GM12878 (cell line): ENCODE results near the gene EID1.

ENCODE experiments used
- CREM ChIP-seq: IDR thresholded peaks from 2 replicates; pipeline ENCODE4 v1.6.1; 2014; ENCODE audit warnings: antibody characterized with exemption, low read depth
- CTCF ChIP-seq, 3 experiments: IDR thresholded peaks in 2 of 3; conservative IDR thresholded peaks in 1 of 3; 2 replicates each; pipeline ENCODE4 v1.5.1; 2011; ENCODE audit warnings: low read depth in 3 of 3, low read length in 3 of 3, mild to moderate bottlenecking in 3 of 3, control low read depth in 2 of 3, moderate library complexity in 2 of 3, inconsistent platforms in 1 of 3, mixed read lengths in 1 of 3; ENCODE audit not compliant: control insufficient read depth in 2 of 3, insufficient read depth in 1 of 3; ENCODE audit errors: extremely low read depth in 1 of 3
- CUX1 ChIP-seq: IDR thresholded peaks from 2 replicates; pipeline ENCODE4 v1.6.1; 2012; ENCODE audit warnings: improper control_type of control experiment, low read depth, low read length; ENCODE audit not compliant: insufficient replicate concordance
- HDAC2 ChIP-seq: fragments of 200-600 bp; sonication (generic); IDR thresholded peaks from 2 replicates; pipeline ENCODE4 v1.6.1; 2017
- HDAC6 ChIP-seq: fragments of 200-600 bp; sonication (generic); IDR thresholded peaks from one replicate; pipeline ENCODE4 v1.8.0; 2017; ENCODE audit warnings: antibody characterized with exemption; ENCODE audit not compliant: unreplicated experiment
- NFYB ChIP-seq: IDR thresholded peaks from 2 replicates; pipeline ENCODE4 v1.6.1; 2011; ENCODE audit warnings: low read depth, mild to moderate bottlenecking, low read length, improper control_type of control experiment, moderate library complexity; ENCODE audit not compliant: insufficient read depth
- PBX3 ChIP-seq: IDR thresholded peaks from 2 replicates; pipeline ENCODE4 v1.6.1; 2011; ENCODE audit warnings: mild to moderate bottlenecking, low read depth, low read length, moderate library complexity; ENCODE audit not compliant: insufficient replicate concordance
- SRF ChIP-seq, 2 experiments: IDR thresholded peaks; 2 replicates each; pipeline ENCODE4 v1.6.1; 2011; ENCODE audit warnings: low read depth in 2 of 2, low read length in 2 of 2, mild to moderate bottlenecking in 1 of 2, moderate library complexity in 1 of 2
- STAT1 ChIP-seq: fragments of 450-650 bp; conservative IDR thresholded peaks from 2 replicates; pipeline ENCODE4 v1.6.1; 2014; ENCODE audit warnings: antibody characterized with exemption, mild to moderate bottlenecking
- ZBTB40 ChIP-seq: fragments of 450-650 bp; IDR thresholded peaks from 2 replicates; pipeline ENCODE4 v1.6.1; 2016; ENCODE audit warnings: mild to moderate bottlenecking, moderate library complexity, borderline replicate concordance
- ZNF274 ChIP-seq: IDR thresholded peaks from one replicate; pipeline ENCODE4 v1.8.0; 2011; ENCODE audit not compliant: insufficient read length, insufficient read depth

- TF ChIP-seq CUX1 (no peak), CREM (no peak), ZBTB40 (no peak), HDAC6 (no peak), STAT1 (no peak), HDAC2 (no peak), SRF (IDR thresholded peaks at IDR 0.05; ENCODE audit: low read depth in 2 of 2, low read length in 2 of 2) (no peak), NFYB (no peak), CTCF (IDR thresholded peaks at IDR 0.05 in 2 of 3, conservative IDR thresholded peaks at IDR 0.05 in 1 of 3; ENCODE audit: control insufficient read depth in 2 of 3, extremely low read depth in 1 of 3, insufficient read depth in 1 of 3, low read depth in 3 of 3, low read length in 3 of 3) (no peak), PBX3 (no peak), ZNF274 (no peak)
Observed at GRCh38 chr15:48828471-48828870, 49.5 kb upstream of the EID1 start.
